ENCODE results near the gene ARL3.
"Not testable (repeated sequence)": the region's sequence is repeated elsewhere in the genome, so short reads cannot be mapped to it uniquely, and the experiment has no call there.

The ARL3 gene, protein sequence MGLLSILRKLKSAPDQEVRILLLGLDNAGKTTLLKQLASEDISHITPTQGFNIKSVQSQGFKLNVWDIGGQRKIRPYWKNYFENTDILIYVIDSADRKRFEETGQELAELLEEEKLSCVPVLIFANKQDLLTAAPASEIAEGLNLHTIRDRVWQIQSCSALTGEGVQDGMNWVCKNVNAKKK

DNA sequence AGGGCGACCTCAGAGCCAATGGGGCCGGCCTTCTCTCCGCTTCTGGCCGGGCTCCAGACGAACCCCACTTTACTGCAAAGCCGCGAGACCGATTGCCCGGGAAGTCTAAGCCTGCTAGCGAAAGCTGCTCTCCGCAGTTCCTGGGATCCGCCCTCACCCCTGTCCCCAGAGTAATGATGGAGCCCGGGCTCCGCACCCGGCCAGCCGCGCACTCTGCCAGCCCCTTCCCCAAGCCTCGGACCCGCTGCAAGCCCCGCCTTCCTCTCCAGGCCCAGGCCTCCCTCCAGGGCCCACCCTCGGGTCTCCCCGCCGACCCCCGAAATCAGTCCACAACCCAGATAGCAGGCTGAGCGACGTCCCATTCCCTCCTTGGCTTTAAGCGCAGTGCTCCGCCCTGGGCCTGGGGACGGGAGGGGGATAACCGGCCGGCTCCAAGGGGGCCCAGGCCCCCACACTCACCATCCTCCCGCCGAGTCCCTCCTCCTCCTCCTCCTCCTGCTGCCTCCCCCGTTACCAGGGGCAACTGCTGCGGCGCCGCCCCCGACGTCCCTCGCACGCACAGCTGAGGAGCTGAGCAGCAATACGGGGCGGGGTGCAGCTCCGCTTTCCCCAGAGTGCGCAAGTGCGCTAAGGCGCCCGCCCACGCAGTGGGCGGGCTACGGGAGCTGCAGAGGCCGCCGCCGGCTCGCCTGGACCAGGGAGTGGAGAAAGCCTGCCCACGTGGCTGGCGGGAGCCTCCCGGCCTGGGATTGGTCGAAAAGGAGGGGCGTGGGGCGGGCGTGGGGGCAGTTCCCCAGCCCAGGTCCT is at the start of gene ARL3:
Gene ARL3 (minus strand): TSS at position 584 of the 807 bp plus-strand sequence. CDS start 122 bp downstream, at position 462.
- DNase-seq, result peak; percentile 91

DNA sequence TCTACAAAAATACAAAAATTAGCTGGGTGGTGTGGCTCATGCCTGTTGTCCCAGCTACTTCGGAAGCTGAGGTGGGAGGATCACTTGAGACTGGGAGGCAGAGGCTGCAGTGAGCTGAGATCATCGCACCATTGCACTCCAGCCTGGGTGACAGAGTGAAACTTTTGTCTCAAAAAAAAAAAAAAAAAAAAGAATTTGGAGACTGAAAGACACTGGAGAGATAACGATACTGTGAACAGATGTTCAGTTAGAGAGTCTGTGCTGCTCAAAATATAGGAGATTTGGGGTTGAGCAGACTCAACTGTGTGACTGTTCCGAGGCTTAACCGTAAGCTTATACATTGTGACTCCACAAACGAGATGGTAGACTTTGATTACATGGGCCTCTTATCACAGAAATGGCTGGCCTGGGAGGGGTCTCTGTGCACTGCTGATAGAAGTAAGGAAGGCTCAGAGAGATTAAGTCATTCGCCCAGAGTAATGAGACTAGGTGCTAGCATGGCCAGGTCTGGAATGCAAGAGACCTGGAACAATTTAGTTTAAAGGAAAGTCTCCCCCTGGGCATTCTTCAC is 48.9 kb upstream of the ARL3 start:
- DNase-seq, result no peak

DNA sequence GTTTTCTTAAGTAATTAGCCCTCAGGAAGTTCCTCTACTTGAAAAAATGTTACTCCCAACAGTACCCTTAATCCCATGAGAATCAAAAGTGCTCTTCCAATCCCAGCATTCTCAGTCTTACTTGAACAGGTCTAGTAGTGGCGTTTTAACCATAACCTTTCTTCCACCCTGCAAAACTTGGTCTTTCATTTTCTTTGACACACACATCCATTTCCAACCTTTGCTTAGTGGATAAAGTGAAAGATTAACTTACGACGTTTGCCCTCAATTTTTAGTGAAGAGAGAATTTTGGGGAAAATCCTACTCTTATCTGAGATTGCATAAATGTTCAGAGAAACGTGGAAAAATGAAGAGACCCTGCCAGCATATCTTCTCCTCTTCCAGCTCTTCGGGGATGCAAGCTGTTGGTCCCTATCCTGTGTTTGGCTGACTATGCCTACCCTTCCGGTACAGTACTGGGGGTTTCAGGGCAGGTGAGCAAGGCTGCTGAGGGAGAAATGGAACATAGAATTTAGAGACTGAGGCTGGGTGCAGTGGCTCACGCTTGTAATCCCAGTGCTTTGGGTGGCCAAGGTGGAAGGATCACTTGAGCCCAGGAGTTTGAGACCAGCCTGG is 48.3 kb upstream of the ARL3 start:
- no peak for DNase-seq

DNA sequence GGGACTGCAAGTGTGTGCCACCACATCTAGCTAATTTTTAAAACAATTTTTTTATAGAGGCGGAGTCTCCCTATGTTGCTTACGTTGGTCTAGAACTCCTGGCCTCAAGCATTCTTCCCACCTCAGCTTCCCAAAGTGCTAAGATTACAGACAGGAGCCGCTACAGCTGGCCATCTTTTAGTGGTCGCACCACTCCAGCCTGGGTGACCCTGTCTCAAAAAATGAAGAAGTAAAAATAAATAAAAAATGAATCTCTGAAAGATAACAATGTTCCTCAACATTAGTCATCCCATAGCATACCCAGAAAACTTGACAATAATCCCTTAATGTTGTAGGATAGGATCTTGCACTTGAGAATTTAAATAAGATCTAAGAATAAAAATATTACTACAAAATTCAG is 47.8 kb upstream of the ARL3 start:
- DNase-seq, result no peak

DNA sequence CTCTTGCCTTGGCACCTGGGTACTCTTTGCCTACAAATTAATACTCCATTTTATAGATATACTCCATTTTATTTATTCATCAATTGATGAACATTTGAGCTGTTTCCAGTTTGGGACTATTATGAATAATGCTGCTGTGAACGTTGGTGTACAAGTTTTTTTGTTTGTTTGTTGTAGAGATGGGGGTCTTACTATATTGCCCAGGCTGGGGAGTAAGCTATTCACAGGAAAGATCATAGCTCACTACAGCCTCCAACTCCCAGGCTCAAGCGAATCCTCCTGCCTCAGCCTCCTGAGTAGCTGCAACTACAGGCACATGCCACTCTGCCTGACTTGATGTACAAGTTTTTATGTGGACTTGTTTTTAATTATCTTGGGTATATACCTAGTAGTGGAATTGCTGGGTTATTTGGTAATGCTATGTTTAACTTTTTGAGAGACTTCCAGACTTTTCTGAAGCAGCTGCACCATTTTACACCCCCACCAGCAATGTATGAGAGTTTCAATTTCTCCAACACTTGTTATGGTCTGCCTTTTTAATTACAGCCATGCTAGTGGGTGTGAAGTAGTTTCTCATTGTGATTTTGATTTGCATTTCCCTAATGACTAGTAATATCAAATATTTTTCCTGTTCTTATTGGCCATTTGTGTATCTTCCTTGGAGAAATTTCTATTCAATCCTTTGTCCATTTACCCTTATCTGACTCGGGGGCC is 45.5 kb upstream of the ARL3 start:
- DNase-seq, result no peak

DNA sequence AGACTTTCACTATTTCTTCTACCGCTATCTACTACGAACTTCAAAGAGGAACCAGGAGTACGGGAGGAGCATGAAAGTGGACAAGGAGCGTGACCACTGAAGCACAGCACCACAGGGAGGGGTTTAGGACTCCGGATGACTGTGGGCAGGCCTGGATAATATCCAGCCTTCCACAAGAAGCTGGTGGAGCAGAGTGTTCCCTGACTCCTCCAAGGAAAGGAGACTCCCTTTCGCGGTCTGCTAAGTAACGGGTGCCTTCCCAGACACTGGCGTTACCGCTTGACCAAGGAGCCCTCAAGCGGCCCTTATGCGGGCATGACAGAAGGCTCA is 44.7 kb upstream of the ARL3 start:
- DNase-seq, result not testable (repeated sequence)

DNA sequence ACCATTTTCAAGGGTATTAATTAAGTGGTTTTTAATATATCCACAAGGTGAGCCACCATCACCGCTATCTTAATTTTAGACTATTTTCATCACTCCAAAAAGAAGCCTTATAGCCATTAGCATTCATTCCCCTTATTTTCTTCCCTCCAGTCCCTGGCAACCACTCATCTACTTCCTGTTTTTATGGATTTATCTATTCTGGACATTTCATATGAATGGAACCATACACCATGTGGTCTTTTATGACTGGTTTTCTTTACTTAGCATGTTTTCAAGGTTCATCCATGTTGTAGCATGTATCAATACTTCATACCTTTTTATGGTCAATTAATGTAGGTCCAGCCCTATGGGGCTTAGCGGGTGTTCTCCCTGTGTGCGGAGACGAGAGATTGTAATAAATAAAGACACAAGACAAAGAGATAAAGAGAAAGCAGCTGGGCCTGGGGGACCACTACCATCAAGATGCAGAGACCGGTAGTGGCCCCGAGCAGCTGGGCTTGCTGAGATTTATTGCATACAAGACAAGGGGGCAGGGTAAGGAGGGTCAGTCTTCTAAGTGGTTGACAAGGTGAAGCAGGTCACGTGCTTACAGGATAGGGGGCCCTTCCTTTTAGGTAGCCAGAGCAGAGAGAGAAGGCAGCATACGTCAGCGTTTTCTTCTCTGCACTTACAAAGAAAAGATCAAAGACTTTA is 44.2 kb upstream of the ARL3 start:
- no peak for DNase-seq

DNA sequence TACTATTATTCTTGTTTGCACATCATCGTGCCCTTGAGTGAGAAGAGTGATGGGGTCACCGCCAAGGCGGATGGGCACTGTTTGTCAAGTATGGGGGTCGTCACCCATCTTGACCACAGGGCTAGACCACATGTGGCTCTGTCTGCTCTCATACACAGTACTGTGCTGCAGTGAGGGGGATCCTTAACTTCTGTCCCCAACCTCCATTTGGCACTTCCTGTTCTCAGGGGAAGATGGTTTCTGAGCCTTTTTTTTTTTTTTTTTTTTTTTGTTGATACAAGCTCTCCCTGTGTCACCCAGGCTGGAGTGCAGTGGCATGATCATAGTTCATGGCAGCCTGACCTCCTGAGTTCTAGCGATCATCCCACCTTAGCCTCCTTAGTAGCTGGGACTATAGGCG is 43.1 kb upstream of the ARL3 start:
- DNase-seq, result no peak

DNA sequence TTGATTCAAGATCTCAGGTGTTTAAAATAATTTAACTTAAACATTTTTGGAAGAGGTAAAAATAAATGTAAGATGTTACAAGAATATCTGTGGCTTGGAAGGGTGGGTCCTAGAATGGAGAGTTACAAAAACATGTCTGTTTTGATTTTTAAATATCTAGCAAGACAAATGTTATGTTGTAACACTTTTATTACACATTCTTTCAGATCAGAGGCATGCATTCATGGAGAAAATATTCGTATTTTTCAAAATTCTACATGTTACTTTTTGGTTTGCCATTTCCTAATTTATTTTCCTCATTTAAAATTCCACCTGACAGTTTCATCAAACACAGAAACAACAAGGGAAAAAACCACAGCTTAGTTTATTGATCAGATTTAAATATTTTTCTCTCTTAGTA is 39.5 kb upstream of the ARL3 start:
- no peak for DNase-seq

DNA sequence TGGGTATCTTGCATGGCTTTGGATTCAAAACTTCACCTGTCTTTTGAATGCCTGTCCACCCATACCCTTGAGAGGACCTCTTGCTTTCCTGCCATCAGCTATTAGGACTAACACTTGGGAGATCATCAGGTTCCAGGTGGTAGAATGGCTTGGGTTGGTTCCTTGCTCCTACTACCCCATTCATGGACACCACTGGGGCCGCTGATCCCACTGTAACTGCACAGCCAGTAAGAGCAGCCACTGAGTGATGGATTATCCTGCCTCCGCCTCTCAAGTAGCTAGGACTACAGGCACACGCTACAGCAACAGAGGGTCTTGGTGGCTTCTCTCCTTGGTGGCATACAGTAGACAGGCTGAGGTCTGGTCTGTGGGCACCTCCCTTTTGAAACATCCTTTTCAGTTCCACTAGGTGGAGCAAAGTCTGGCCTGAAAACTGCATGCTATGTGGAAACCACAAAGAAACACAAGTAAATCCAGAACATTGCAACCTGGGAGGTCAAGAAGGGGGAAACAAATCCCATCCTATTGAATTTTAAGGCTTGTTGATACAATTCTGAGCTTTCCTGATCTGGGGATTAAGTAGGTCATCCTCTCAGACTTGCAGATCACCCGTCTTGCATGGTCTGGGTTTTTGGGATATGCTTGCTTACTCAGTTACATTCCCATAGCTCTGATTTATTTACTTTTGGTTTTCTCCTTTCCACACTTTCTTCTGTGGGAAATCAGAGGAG is 38.9 kb upstream of the ARL3 start:
- no peak for DNase-seq

DNA sequence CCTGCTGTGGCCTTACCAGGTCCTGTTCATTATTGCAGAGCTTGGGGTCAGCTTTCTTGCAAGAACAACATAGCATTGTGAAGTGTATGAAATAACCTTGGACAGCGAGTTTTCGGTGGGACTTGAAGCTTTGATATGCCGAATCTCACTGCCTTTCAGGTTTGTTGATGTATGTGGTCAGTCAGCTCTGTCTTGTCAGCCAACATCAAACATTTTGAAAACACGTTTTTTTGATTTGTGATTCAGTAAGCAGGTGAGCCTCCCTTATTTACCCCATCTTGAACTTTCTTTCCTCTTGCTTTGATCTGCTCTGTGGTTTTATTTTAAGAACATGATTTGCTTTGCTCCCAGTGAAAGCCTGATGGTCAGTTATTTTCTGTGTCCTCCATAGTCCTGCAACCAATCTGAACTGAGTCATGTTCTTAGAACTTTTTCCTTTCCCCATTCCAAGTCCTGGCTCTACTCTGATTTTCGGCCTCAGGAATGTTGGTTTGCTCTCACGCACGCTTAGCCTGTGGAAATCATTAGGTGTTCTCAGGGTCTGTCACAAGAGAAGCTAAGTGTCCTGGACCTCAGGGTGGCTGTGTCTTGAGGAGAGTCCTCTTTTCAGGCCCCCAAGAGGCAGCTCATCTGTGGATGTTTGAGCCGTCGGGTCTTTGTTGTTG is 38.2 kb upstream of the ARL3 start:
- no peak for DNase-seq

DNA sequence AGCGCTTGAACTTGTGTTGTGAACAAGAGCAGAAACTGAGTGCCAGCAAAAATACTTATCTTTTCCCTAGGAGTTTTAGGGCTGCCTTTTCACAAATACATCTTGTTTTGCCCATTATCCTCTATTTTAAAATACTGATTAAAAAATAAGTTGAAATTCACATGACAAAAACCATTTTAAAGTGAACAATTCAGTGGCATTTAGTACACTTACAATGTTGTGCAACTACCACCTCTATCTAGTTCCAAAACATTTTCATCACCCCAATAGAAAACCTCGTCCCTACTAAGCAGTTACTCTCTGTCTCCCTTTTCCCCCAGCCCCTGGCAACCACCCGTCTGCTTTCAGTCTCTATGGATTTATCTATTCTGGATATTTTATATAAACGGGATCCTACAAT is 31.0 kb upstream of the ARL3 start:
- no peak for DNase-seq

DNA sequence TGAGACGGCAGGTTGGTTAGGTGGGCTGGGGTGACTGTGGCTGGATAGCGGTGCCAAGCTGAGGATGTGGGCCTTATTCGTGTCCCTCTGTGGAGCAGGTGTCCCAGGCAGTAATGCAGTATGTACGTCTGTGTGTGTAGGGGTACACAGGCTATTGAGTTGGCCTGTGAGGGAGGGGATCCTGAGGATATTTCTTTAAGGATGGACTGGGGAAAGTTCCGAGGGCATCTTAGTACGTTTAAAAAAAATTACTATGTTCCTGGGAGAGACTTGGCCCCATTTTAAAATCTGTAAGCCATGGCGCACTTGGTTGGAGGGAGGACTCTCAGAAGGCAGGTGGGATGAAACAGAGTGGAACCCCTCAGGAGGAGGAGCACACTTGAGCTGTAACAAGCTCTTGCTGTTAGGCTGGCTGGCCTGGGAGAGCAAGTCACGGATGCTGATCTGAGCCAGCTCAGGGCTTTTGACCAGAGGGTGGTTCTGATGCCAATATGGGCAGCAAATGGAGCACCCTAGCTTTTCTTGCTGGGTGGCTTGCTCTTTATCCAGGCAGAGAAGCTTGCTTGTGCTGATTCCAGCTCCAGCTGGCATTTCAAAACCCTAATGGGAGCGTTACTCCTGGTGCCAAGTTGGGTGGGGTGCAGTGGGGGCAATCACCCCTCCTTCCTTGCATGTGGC is 30.3 kb upstream of the ARL3 start:
- DNase-seq, result no peak

DNA sequence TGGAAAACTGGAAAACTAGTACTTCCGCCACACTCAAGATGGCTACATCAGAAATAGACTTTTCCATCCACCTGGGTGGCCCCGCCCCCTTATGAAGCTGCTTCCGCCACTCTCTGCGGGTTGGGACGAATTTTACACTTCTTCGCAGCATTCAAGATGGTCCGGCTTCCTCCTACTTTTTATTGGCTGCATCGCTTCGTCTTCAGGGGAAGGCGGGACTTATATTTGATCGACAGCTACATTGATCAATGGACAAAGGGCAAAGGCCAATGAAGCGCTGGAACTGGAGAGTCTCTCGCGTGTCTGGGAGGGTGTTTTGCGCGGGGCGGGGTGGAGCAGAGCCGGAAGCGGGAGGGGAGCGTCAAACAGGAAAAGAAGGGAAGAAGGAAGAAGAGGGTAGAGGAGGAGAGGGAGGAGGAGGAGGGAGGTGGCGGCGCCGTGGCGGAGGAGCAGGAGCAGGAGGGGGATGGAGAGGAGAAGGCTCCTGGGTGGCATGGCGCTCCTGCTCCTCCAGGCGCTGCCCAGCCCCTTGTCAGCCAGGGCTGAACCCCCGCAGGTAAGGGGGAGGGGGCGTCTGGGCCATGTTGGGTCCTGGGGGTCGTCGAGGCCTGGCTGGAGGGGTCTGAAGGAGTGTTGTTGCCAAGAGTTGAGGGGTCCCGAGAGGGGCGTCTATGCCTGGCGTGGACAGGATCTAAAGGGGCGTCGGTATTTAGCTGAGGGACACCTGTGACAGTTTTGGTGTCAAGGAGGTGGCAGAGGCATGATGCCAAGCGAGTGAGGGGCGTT is 29.6 kb upstream of the ARL3 start, which contains the start of gene WBP1L:
Gene WBP1L (plus strand): TSS at position 361 of the 786 bp plus-strand sequence. CDS start 106 bp downstream, at position 467.
- DNase-seq, result peak; percentile 95

DNA sequence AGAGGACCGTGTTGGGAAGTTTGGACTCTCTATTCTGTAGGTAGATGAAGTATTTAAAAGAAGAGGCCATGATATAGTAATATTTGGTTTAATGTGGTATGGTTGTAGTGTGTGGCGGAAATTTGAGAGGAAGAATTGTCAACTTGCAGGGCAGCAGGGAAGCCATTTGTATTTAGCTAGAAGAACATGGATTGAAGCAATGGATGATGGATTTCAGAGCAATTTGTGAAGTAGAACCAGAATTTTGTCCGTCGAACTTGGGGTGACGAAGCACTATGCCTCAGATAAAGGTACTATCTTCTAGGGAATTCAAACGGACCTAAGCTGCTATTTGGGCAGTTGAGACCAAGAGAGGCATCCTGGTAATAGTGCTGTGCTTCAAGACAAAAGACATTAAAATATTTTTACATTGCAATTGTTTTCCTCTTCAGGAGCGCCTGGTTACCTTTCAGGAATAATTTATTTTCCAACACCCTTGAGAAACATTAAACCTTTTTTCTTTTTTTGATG is 28.9 kb upstream of the ARL3 start:
- no peak for DNase-seq

DNA sequence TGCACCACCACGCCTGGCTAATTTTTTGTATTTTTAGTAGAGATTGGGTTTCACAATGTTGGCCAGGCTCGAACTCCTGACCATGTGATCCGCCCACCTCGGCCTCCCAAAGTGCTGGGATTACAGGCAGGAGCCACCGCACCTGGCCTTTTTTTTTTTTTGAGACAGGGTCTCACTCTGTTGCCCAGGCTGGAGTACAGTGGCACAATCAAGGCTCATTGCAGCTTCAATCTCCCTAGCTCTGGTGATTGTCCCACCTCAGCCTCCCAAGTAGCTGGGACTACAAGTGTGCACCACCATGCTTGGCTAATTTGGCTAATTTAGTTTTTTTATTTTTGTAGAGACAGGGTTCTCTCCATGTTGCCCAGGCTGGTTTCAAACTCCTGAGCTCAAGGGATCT is 28.1 kb upstream of the ARL3 start:
- DNase-seq, result not testable (repeated sequence)

DNA sequence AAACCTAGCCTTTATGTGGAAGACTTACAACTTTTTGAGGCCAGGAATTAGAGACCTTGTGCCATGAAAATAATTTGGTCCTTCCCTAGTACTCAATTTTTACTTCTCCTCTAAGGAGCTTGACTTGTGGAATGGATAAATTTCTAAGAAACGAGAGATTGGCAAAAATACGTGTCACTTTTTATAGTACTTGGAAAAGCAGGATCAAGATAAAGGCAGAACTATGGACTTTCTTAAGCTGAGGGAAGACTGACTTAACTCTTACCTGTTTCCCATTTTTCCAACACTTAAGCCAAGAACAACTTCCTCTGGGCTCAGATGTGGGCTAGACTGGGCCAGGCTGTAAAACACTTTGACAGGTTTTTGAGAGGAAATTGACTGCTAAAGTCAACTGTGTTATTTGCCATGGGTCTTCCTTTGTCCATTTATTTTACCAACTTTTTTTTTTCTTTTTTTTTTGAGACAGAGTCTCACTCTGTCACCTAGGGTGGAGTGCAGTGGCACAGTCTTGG is 27.6 kb upstream of the ARL3 start:
- no peak for DNase-seq

DNA sequence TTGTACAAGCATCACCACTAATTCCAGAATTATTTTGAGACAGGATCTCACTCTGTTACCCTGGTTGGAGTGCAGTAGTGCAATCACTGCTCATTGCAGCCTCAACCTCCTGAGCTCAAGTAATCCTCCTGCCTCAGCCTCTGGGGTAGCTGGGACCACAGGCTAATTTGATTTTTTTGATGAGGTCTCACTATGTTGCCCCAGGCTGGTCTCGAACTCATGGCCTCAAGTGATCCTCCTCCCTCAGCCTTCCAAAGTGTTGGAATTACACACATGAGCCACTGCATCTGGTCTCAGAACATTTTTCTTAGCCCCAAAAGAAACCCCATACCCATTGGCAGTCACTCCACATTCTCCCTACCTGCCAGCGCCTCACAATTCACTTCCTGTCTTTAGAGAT is 26.0 kb upstream of the ARL3 start:
- no peak for DNase-seq

DNA sequence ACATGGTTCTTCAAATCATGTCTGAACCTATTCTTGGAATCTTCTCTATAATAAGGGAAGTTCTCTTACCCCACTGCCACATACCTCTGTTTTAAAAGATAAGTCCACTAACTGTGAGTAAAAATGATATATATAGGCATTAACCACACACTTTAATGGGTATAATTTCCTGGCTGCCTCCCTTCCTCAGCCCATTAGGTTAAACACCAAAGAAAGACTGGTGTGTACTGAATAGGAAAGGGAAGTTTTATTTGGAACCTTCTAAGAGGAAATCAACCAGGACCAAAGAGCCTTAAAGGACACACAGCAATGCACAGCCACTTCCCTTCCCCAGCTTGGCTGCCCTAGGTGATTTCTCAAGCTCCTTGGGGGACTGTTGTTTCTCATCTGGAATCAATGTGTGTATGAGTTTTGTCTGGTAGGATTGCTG is 24.5 kb upstream of the ARL3 start:
- no peak for DNase-seq
